ENCODE data around the gene P4HTM.
"Not testable (repeated sequence)": the region's sequence is repeated elsewhere in the genome, so short reads cannot be mapped to it uniquely, and the experiment has no call there.

The P4HTM gene

DNA sequence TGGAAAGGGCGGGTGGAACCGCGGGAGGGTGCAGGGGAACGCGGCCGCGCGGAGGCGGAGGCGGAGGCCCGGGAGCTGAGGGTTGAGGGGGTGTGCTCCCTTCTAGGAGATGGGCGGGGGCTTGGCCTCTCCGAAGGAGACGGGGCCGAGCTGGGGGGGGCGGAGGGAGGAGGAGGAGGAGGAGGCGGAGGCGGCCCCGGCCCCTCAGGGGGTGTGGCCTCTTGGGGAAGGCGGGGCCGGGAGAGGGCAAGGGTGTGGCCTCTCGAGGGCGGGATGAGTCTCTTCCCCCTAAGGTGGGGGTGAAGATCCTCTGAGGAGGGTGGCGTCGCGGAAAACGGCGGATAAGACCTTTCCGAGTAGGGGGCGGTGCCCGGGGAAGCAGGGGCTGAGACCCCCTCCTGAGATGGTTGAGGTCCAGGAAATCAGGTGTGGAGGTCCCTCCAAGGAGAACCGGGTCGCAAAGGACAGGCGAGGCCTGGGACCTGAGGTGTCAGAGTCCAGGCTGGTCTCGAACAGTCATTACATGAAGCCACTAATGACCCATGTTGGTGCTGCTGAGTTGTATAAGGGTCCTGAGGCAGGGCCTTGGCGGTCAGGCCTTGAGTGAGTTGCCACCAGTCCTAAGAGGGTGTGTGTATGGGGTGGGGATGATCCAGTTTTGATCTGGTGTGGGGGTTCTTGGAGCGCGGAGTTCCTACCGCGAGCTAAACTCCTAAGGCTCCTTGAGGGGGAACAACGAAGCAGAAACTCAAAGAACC is 17.9 kb downstream of the P4HTM start:
- CTCF ChIA-PET = interaction anchor here (0.6 to 5.2 kb wide), 9 partner anchors 11 to 89 kb away, joined by 3 to 62 read pairs (median 4); partner anchors contain the start of genes DALRD3, IMPDH2, NDUFAF3 and P4HTM
- Mint-ChIP-seq H3K4me3 (peak overlapping the region; percentile 98), H3K9me3 (no peaks in the 10 kb centered on the region), H3K27ac (peak overlapping the region; percentile 99), H3K4me1 (peaks cover 30% of the 10 kb centered on the region), H3K27me3 (no peaks in the 10 kb centered on the region), H3K36me3 (peaks cover 29% of the 10 kb centered on the region)
- peak; percentile 92 for DNase-seq

DNA sequence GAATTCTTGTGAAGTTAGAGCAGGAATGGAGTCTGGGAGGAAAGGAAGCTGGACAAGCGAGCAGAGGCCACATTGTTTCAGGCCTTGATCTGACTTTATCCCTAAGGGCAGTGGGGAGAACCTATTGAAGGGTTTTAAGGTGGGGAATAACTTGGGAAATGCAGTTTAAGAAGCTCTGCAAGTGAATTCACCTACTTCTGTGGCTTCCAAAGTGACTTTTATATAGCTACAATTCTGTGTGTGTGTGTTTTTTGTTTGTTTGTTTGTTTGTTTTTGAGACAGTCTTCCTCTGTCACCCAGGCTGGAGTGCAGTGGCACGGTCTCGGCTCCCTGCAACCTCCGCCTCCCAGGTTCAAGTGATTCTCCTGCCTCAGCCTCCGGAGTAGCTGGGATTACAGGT is 18.6 kb downstream of the P4HTM start:
- CTCF ChIA-PET = interaction anchor here (1.0 to 5.2 kb wide), 5 partner anchors 10 to 85 kb away, joined by 3 to 62 read pairs (median 11); partner anchors contain the start of genes DALRD3, IMPDH2, NDUFAF3 and P4HTM
- DNase-seq, H3K27me3 Mint-ChIP-seq, H3K9me3 Mint-ChIP-seq: not testable (repeated sequence)
- H3K4me3 Mint-ChIP-seq = peak overlapping the region; percentile 98
- peaks cover 27% of the 10 kb centered on the region for H3K4me1 Mint-ChIP-seq
- peak overlapping the region; percentile 99 for H3K27ac Mint-ChIP-seq
- H3K36me3 Mint-ChIP-seq = peaks cover 29% of the 10 kb centered on the region

DNA sequence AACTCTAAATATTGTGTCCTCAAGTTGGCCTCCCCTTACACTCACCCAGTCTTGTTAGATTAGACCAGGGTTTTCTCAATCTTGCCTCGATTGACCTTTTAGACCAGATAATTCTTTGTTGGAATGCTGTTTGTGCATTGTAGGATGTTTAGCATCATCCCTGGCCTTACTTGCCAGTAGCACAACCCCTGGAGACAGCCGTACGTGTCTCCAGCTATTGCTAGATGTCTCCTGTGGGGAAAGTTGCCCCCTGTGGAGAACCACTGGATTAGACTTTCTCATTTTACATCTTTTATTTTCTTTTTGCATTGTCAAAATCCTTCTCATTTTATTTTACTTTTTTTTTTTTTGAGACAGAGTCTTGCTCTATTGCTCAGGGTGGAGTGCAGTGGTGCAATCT is 19.4 kb downstream of the P4HTM start:
- no peaks in the 10 kb centered on the region for H3K9me3 Mint-ChIP-seq
- peak overlapping the region; percentile 7 for H3K27ac Mint-ChIP-seq
- DNase-seq = no peak
- CTCF ChIA-PET = interaction anchor here (1.2 to 5.2 kb wide), 3 partner anchors 9 to 84 kb away, joined by 3 to 62 read pairs (median 46); partner anchors contain the start of genes DALRD3, NDUFAF3 and P4HTM
- no peaks in the 10 kb centered on the region for H3K27me3 Mint-ChIP-seq
- H3K36me3 Mint-ChIP-seq = peaks cover 29% of the 10 kb centered on the region
- peaks cover 31% of the 10 kb centered on the region for H3K4me1 Mint-ChIP-seq
- peak overlapping the region; percentile 6 for H3K4me3 Mint-ChIP-seq

DNA sequence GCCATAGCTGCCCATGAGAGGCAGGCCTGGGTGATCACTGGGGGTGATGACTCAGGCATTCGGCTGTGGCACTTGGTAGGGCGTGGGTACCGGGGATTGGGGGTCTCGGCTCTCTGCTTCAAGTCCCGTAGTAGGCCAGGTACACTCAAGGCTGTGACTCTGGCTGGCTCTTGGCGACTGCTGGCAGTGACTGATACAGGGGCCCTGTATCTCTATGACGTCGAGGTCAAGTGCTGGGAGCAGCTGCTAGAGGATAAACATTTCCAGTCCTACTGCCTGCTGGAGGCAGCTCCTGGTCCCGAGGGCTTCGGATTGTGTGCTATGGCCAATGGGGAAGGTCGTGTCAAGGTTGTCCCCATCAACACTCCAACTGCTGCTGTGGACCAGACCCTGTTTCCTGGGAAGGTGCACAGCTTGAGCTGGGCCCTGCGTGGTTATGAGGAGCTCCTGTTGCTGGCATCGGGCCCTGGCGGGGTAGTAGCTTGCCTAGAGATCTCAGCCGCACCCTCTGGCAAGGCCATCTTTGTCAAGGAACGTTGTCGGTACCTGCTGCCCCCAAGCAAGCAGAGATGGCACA is 22.5 kb downstream of the P4HTM start:
- CTCF ChIA-PET = interaction anchor here (0.6 to 5.0 kb wide), 6 partner anchors 9 to 969 kb away, joined by 3 to 41 read pairs (median 5); partner anchors contain the start of genes NDUFAF3 and P4HTM
- Mint-ChIP-seq H3K36me3 (peaks cover 37% of the 10 kb centered on the region), H3K9me3 (no peaks in the 10 kb centered on the region), H3K27ac (no peak overlapping the region), H3K4me1 (peaks cover 35% of the 10 kb centered on the region), H3K4me3 (no peak overlapping the region), H3K27me3 (no peaks in the 10 kb centered on the region)
- no peak for DNase-seq

DNA sequence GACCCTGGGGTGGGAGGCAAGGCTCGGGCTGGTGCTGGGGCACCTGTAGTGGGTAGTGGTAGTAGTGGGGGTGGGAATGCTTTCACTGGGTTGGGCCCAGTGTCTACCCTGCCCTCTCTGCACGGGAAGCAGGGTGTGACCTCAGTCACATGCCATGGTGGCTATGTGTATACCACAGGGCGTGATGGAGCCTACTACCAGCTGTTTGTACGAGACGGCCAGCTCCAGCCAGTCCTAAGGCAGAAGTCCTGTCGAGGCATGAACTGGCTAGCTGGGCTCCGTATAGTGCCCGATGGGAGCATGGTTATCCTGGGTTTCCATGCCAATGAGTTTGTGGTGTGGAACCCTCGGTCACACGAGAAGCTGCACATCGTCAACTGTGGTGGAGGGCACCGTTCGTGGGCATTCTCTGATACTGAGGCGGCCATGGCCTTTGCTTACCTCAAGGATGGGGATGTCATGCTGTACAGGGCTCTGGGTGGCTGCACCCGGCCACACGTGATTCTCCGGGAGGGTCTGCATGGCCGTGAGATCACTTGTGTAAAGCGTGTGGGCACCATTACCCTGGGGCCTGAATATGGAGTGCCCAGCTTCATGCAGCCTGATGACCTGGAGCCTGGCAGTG is 23.2 kb downstream of the P4HTM start:
- Mint-ChIP-seq H3K27me3 (no peaks in the 10 kb centered on the region), H3K36me3 (peaks cover 33% of the 10 kb centered on the region), H3K27ac (no peak overlapping the region), H3K9me3 (no peaks in the 10 kb centered on the region), H3K4me1 (peaks cover 33% of the 10 kb centered on the region), H3K4me3 (no peak overlapping the region)
- CTCF ChIA-PET = interaction anchor here (0.6 to 5.0 kb wide), 7 partner anchors 8 to 970 kb away, joined by 3 to 41 read pairs (median 4); partner anchors contain the start of genes NDUFAF3 and P4HTM
- no peak for DNase-seq

DNA sequence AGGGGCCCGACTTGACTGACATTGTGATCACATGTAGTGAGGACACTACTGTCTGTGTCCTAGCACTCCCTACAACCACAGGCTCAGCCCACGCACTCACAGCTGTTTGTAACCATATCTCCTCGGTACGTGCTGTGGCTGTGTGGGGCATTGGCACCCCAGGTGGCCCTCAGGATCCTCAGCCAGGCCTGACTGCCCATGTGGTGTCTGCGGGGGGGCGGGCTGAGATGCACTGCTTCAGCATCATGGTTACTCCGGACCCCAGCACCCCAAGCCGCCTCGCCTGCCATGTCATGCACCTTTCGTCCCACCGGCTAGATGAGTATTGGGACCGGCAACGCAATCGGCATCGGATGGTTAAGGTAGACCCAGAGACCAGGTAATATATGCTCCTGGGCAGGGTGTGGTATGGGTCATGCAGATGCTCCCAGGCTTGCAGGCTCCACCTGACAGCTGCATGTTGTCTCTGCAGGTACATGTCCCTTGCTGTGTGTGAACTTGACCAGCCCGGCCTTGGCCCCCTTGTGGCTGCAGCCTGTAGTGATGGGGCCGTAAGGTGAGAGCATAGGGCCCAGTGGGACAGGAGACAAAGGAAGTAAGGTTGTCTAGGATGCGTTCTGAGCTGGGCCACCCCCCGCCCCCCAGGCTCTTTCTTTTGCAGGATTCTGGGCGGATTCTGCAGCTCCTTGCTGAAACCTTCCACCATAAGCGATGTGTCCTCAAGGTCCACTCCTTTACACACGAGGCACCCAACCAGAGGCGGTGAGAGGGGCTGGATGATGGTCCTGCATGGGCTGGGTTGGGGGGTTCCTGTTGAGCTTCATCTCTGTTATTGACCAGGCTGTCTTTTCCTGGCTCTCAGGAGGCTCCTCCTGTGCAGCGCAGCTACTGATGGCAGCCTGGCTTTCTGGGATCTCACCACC is 24.0 kb downstream of the P4HTM start:
- H3K36me3 Mint-ChIP-seq = peaks cover 27% of the 10 kb centered on the region

DNA sequence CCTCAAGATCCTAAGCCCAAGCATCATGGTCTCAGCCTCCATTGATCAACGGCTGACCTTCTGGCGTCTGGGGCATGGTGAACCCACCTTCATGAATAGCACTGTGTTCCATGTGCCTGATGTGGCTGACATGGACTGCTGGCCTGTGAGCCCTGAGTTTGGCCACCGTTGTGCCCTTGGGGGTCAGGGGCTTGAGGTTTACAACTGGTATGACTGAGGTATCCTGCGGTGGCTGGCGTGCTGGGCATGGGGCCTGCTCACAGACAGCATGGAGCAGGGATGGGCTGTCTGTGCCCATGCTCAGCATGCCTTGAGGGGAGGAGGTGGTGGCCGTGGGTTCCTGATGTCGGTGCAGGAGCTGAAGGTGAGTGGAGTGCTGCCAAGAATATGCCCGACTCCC is 25.0 kb downstream of the P4HTM start:
- Mint-ChIP-seq H3K9me3 (no peaks in the 10 kb centered on the region), H3K36me3 (peaks cover 24% of the 10 kb centered on the region), H3K4me1 (peaks cover 32% of the 10 kb centered on the region), H3K4me3 (no peak overlapping the region), H3K27ac (no peak overlapping the region), H3K27me3 (no peaks in the 10 kb centered on the region)
- DNase-seq = no peak
- CTCF ChIA-PET = interaction anchor here (5.0 to 9.0 kb wide), 2 partner anchors 8 to 27 kb away, joined by 41 to 62 read pairs; partner anchors contain the start of genes P4HTM and WDR6

More for the DNA sequence above, 24.0 kb downstream of the P4HTM start:
- CTCF ChIA-PET = interaction anchor here (0.6 to 9.0 kb wide), 6 partner anchors 7 to 26 kb away, joined by 3 to 62 read pairs (median 7); partner anchors contain the start of genes NDUFAF3, P4HTM and WDR6
- no peaks in the 10 kb centered on the region for H3K27me3 Mint-ChIP-seq
- H3K4me3 Mint-ChIP-seq = no peak overlapping the region
- peak; percentile 70 for DNase-seq
- H3K27ac Mint-ChIP-seq = no peak overlapping the region
- H3K4me1 Mint-ChIP-seq = peaks cover 30% of the 10 kb centered on the region
- H3K9me3 Mint-ChIP-seq = no peaks in the 10 kb centered on the region

DNA sequence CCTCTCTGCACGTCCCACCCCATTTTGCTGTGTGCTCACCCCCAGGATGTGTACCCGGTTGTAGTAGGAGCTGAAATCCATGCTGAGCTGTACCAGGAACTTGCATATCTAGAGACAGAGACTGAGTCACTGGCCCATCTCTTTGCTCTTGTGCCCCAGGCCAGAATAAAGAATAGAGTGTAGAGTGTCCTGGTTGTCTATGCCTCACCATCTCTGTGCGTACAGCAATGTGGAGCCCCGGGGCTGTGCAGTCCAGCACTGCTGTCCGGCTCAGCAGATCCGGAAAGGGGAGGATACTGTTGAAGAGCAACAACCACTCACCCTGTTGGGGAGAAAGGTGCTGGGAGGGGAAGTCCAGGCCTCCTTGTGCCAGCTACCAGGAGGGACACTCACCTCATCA is 25.7 kb downstream of the P4HTM start:
- no peak for DNase-seq
- H3K4me1 Mint-ChIP-seq = peaks cover 35% of the 10 kb centered on the region
- no peaks in the 10 kb centered on the region for H3K27me3 Mint-ChIP-seq
- CTCF ChIA-PET = interaction anchor here (9.0 kb wide), 1 partner anchor 9 kb away, joined by 62 read pairs; the partner anchor contains the start of gene WDR6
- peaks cover 24% of the 10 kb centered on the region for H3K36me3 Mint-ChIP-seq
- no peaks in the 10 kb centered on the region for H3K9me3 Mint-ChIP-seq
- H3K27ac Mint-ChIP-seq = peak overlapping the region; percentile 12
- H3K4me3 Mint-ChIP-seq = no peak overlapping the region

DNA sequence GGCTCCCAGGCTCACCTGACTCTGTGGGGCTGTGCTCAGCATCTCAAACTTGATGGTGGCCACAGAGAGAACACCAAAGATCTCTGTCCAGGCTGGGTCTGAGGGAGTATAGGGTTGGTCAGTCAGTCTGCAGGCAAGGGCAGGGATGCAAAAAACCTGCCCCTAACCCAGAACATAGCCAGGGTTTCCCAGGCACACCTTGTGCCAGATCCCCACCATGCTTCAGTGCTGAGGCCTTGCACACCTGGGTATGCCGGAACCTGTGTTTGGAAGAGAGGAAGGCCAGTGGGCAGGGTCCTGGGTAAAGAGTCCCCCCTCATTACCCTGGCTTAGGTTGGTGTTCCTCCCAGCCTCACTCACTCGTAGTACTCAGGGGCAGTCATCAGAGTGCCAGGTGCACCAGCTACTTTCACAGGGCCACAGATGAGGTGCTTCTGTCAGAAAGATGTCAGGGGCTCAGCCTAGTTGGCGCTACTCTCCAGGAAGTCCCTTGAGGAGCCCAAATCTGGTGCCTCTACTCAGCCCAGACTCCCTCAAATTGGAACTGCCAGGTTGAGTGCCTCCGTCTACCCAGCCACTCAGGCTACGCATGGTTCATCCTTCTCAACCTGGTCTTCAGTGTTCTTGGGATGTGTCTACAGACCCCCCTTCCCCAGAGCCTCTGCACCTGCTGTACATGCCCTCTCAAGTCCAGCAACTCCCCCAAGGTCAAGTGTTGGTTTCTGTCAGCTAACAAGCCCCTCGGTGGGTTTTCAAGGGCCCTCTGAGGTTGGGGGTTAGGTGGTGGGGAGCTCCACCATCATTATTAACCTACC is 26.6 kb downstream of the P4HTM start:
- H3K4me1 Mint-ChIP-seq = peaks cover 35% of the 10 kb centered on the region
- DNase-seq = no peak
- CTCF ChIA-PET = interaction anchor here (0.9 to 9.0 kb wide), 3 partner anchors 9 to 140 kb away, joined by 3 to 62 read pairs (median 6); partner anchors contain the start of gene WDR6
- no peaks in the 10 kb centered on the region for H3K9me3 Mint-ChIP-seq
- no peaks in the 10 kb centered on the region for H3K27me3 Mint-ChIP-seq
- H3K4me3 Mint-ChIP-seq = peak overlapping the region; percentile 26
- no peak overlapping the region for H3K27ac Mint-ChIP-seq
- peaks cover 24% of the 10 kb centered on the region for H3K36me3 Mint-ChIP-seq

DNA sequence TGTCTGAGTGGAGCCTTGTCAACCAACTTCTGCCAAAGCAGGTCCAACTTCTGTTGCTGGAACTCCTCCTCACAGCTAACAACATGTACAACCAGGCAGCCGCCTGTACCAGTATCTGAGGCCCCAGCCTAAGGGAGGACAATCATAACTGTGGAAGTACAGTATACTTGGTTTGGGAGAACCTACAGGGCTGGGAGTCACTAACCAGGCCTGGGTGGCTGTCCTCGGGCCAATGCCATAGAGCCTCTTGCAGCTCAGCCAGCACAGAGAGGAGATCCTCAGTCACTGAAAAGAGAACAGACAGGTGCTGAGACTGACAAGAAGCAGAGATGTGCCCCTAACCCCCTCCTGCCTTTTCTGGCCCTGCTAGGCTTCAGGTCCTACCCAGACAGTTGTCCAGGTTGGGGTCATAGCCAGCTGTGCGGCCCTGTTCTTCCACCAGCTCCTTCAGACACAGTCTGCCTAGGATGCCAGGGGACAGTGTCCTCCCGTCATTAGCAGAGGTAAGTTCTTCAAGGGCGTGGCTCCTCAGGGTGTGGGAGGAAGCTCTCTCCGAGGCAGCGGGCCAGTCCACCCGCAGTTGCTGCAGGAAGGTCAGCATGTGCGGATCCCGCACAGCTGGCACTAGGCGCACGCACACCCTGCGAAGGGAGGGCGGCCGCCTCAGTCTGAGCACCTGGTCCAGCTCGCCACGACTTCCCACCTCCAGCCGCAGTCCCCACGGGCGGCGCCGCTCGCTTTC is 27.4 kb downstream of the P4HTM start:
- Mint-ChIP-seq H3K36me3 (peaks cover 20% of the 10 kb centered on the region), H3K4me1 (peaks cover 37% of the 10 kb centered on the region), H3K27ac (peak overlapping the region; percentile 68), H3K9me3 (no peaks in the 10 kb centered on the region), H3K4me3 (peak overlapping the region; percentile 90), H3K27me3 (no peaks in the 10 kb centered on the region)
- CTCF ChIA-PET = interaction anchor here (0.9 to 9.0 kb wide), 3 partner anchors 10 to 140 kb away, joined by 3 to 62 read pairs (median 6); partner anchors contain the start of gene WDR6
- DNase-seq = no peak

DNA sequence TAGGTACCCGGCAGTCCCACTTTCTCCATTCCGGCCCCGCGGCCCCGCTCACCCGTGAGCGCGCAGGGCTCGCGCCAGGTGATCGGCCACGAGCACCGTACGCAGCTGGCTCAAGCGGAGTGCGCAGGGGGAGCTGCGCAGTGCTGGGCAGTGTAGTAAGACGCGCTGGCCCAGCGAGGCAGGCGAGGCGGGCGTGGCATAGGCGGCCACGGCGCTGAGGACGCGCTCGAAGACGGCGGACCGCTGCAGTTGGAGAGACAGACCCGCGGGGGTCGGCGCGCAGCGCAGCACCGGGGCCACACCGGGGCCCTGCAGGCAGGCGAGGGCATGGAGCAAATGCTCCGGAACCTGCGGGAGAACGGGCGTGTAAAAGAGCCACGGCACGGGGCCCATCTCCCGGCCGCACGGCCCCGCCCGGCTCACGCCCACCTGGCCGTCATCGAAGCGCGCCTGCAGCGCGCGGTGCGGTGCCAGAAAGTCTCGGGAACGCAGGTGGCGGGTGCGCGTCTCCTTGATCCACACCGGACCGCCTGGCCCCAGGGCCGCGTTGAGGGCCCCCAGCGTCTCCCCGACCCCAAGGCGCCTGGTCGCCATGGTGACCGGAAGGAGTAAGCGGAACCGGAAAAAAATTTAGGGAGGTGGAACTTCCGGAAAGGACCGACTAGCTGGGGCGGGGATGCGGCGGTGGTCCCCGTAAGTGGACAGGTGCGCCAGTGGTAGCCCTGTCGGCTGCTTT is 28.1 kb downstream of the P4HTM start, which contains the start of gene DALRD3:
TSS of gene DALRD3 (minus strand) at position 610 of the 736 bp plus-strand sequence. CDS start at position 594, 16 bp downstream.
- H3K36me3 Mint-ChIP-seq = peaks cover 25% of the 10 kb centered on the region
- CTCF ChIA-PET = interaction anchor here (0.9 to 9.0 kb wide), 3 partner anchors 11 to 139 kb away, joined by 3 to 62 read pairs (median 6); partner anchors contain the start of gene WDR6

More for the DNA sequence above, 28.1 kb downstream of the P4HTM start, which contains the start of gene DALRD3:
- H3K4me1 Mint-ChIP-seq = peaks cover 44% of the 10 kb centered on the region
- H3K27ac Mint-ChIP-seq = peak within 1 kb of the TSS; percentile 99
- no peaks in the 10 kb centered on the region for H3K9me3 Mint-ChIP-seq
- DNase-seq = peak; percentile 78
- H3K27me3 Mint-ChIP-seq = no peaks in the 10 kb centered on the region
- H3K4me3 Mint-ChIP-seq = peak within 1 kb of the TSS; percentile 90
